CD8-positive, alpha-beta memory T cell (primary cell): ENCODE data around the gene PPP2R2B. TPM values are rescaled to one million over a fixed set of nuclear protein-coding genes. Genes with fewer than 3 reads are reported as not detected.
A peak's percentile ranks its signal among the peaks of the same experiment; 100 is the strongest.

Experiments used
- CTCF ChIA-PET: fragments of 350-600 bp; sonication (Branson Sonifier 250); formaldehyde crosslinking; loops from one replicate; lab custom pipeline; 2021; ENCODE audit warnings: antibody characterized with exemption; lab: Charles Lee
- POLR2A ChIA-PET: fragments of 350-600 bp; sonication (Branson Sonifier 250); formaldehyde crosslinking; loops from one replicate; lab custom pipeline; 2021; ENCODE audit warnings: antibody characterized with exemption; lab: Charles Lee
- DNase-seq, 5 donors: peaks; one replicate each; pipeline versions ENCODE4 v3.0.0 to v3.0.0-alpha.2; 2020 to 2022; ENCODE audit warnings: mixed read lengths in 1 of 5
- H3K27ac ChIP-seq: one replicate; pipeline ENCODE4 v1.7.0; 2013; ENCODE audit warnings: low read depth, mild to moderate bottlenecking, low read length, moderate library complexity
- H3K27me3 ChIP-seq: 2 replicates; pipeline ENCODE4 v1.7.0; 2013; ENCODE audit warnings: low read length, mild to moderate bottlenecking; ENCODE audit not compliant: insufficient read depth, poor library complexity, severe bottlenecking
- H3K36me3 ChIP-seq: 2 replicates; pipeline ENCODE4 v1.7.0; 2013; ENCODE audit warnings: mild to moderate bottlenecking, low read length, moderate library complexity; ENCODE audit not compliant: insufficient read depth
- H3K4me1 ChIP-seq: 2 replicates; pipeline ENCODE4 v1.7.0; 2013; ENCODE audit warnings: mild to moderate bottlenecking, low read length, moderate library complexity; ENCODE audit not compliant: insufficient read depth
- H3K4me3 ChIP-seq: 2 replicates; pipeline ENCODE4 v1.7.0; 2013; ENCODE audit warnings: mild to moderate bottlenecking, low read length
- H3K9me3 ChIP-seq: 2 replicates; pipeline ENCODE4 v1.7.0; 2013; ENCODE audit warnings: mild to moderate bottlenecking, low read length
- H3K27ac Mint-ChIP-seq, 8 donors: one replicate each; pipeline ENCODE4 v1.8.0; 2020 to 2021; ENCODE audit warnings: mixed read lengths in 8 of 8, mild to moderate bottlenecking in 6 of 8, inconsistent platforms in 3 of 8, moderate library complexity in 3 of 8
- H3K27me3 Mint-ChIP-seq, 2 donors: one replicate each; pipeline ENCODE4 v1.8.0; 2020 to 2021; ENCODE audit warnings: mixed read lengths in 2 of 2, mild to moderate bottlenecking in 1 of 2, moderate library complexity in 1 of 2
- H3K36me3 Mint-ChIP-seq, 3 donors: one replicate each; pipeline ENCODE4 v1.8.0; 2020 to 2021; ENCODE audit warnings: mixed read lengths in 3 of 3, inconsistent platforms in 1 of 3, mild to moderate bottlenecking in 1 of 3
- H3K4me1 Mint-ChIP-seq, 3 donors: one replicate each; pipeline ENCODE4 v1.8.0; 2020 to 2021; ENCODE audit warnings: mixed read lengths in 3 of 3, inconsistent platforms in 1 of 3, mild to moderate bottlenecking in 1 of 3
- H3K4me3 Mint-ChIP-seq, 7 donors: one replicate each; pipeline ENCODE4 v1.8.0; 2020 to 2021; ENCODE audit warnings: mixed read lengths in 7 of 7, mild to moderate bottlenecking in 6 of 7, moderate library complexity in 4 of 7, inconsistent platforms in 2 of 7
- H3K9me3 Mint-ChIP-seq, 5 donors: one replicate each; pipeline ENCODE4 v1.8.0; 2020 to 2022; ENCODE audit warnings: mixed read lengths in 5 of 5, mild to moderate bottlenecking in 3 of 5, moderate library complexity in 2 of 5, inconsistent platforms in 1 of 5
- polyA plus RNA-seq: library from polyadenylated mRNA; unstranded; fragments of 300-500 nt; fragmentation: Illumina TruSeq; gene quantifications from one replicate; pipeline ENCODE4 v1.2.3, GENCODE V29; 2021
- total RNA-seq, 2 experiments: library from RNA; stranded (reverse); gene quantifications; one replicate each; pipeline ENCODE4 v1.2.3, GENCODE V29; 2021

The PPP2R2B gene
- total and polyA plus RNA-seq, 3 experiments from 2014 or later: 2.3 to 29.7 (median 4.2) TPM

DNA sequence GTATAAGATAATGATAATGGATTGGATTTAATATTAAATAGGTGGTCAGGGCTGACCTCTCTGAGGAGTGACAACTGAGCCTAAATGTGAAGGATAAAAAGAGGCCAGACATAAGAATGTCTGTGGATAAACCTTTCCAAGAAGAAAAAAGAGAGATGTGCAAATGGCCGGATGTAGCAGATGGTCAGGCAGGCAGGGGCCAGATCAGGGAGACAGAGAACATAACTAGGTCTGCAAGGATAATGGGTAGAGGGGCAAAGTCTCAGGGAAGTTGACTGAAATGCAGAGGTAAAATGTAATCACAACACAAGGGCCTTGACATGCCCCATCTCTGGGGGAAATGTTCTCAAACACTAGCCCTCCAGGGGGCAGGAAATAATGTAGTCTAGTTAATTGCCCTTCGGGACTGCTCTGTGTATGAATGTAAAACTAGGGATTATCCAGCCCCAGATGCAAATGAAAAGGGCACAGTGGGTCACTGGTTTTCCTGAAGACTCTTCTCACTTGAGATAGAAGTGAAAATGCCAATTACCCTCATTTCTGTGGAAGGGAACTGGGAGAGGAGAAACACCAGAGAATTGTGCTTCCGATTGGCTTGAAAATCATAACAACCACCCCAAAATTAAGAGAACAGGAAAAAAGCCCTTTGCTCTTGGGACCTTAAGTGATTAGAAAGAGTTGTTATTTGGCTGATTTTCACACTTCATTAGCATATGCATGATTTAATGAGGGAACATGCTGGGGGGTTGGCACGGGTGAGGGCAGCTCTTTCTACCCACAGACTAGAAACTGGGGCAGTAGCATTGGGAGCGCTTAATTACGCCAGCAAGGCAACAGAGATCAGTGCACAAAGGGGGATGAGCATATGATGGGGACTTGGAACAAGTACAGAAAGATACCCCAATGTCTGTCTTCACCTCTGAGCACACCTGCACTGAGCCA is 88.6 kb downstream of the PPP2R2B start:
- H3K27ac Mint-ChIP-seq: peak overlapping the region in 2 of 8 donors; percentile 17 to 39
- no peaks in the 10 kb centered on the region for H3K36me3 ChIP-seq
- no peaks in the 10 kb centered on the region for H3K27me3 ChIP-seq
- H3K9me3 ChIP-seq: no peaks in the 10 kb centered on the region
- H3K4me3 ChIP-seq: no peak overlapping the region
- POLR2A ChIA-PET: no interaction called here
- CTCF ChIA-PET: no interaction called here
- no peak for DNase-seq
- peaks cover 40 to 55% (median 46%) of the 10 kb centered on the region in 3 donors for H3K4me1 Mint-ChIP-seq
- H3K9me3 Mint-ChIP-seq: no peaks in the 10 kb centered on the region
- H3K4me1 ChIP-seq: peaks cover 12% of the 10 kb centered on the region
- no peaks in the 10 kb centered on the region for H3K27me3 Mint-ChIP-seq
- no peak overlapping the region for H3K4me3 Mint-ChIP-seq
- no peak overlapping the region for H3K27ac ChIP-seq
- H3K36me3 Mint-ChIP-seq: peaks cover 0 to 12% (median 9%) of the 10 kb centered on the region in 3 donors

DNA sequence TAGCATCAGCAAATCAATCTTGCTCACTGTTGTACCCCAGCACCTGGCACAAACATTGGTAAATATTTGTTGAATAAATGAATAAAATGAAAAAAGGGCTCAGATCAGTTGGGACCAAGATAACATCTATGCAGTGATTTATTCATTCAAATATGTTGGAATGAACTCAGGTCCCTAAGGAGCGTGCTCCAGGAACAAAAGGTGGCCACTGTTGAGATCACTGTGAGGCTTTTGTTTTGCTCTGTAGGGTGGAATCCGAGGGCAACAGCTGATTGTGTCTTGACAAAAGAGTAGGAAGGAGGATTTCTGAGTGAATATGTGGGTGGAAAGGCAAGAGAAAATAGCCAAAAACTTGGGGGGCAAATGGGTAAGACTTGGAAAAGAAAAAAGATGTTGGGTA is 89.7 kb downstream of the PPP2R2B start:
- Mint-ChIP-seq H3K27ac (peak overlapping the region in 2 of 8 donors; percentile 0 to 17), H3K4me3 (no peak overlapping the region), H3K4me1 (peaks cover 34 to 52% (median 41%) of the 10 kb centered on the region in 3 donors), H3K27me3 (no peaks in the 10 kb centered on the region), H3K36me3 (peaks cover 0 to 12% (median 9%) of the 10 kb centered on the region in 3 donors), H3K9me3 (no peaks in the 10 kb centered on the region)
- Histone ChIP-seq H3K27ac (no peak overlapping the region), H3K36me3 (no peaks in the 10 kb centered on the region), H3K4me3 (no peak overlapping the region), H3K27me3 (no peaks in the 10 kb centered on the region), H3K4me1 (peaks cover 4% of the 10 kb centered on the region), H3K9me3 (no peaks in the 10 kb centered on the region)
- POLR2A ChIA-PET: interaction anchor here (0.5 kb wide), 1 partner anchor 48 kb away, joined by 3 read pairs; no protein-coding TSS in a partner anchor
- CTCF ChIA-PET: no interaction called here
- no peak for DNase-seq

DNA sequence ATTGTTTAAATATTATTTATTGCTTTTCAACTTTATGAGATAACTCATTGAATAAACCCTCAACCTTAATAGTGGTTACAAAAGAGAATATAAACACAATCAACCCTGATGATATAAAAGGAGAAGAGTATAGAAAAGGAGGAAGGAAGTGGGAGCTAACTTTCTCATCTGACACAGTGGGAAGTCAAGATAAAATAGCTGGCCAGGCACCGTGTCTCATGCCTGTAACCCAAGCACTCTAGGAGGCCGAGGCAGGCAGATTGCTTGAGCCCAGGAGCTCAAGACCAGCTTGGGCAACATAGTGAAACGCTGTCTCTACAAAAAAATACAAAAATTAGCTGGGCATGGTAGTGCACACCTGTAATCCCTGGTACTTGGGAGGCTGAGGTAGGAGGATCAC is 93.5 kb downstream of the PPP2R2B start:
- Histone ChIP-seq H3K4me3 (no peak overlapping the region), H3K27ac (no peak overlapping the region), H3K36me3 (no peaks in the 10 kb centered on the region), H3K9me3 (no peaks in the 10 kb centered on the region), H3K4me1 (no peaks in the 10 kb centered on the region), H3K27me3 (no peaks in the 10 kb centered on the region)
- peaks cover 28 to 47% (median 30%) of the 10 kb centered on the region in 3 donors for H3K4me1 Mint-ChIP-seq
- ChIA-PET POLR2A (no interaction called here), CTCF (interaction anchor here (0.8 to 1.3 kb wide), 2 partner anchors 9 to 12 kb away, joined by 3 to 4 read pairs; no protein-coding TSS in a partner anchor)
- H3K27ac Mint-ChIP-seq: peak overlapping the region in 1 of 8 donors; percentile 62
- no peaks in the 10 kb centered on the region for H3K27me3 Mint-ChIP-seq
- no peak overlapping the region for H3K4me3 Mint-ChIP-seq
- H3K36me3 Mint-ChIP-seq: peaks cover 0 to 18% (median 4%) of the 10 kb centered on the region in 3 donors
- DNase-seq: no peak
- peaks cover 0 to 6% (median 0%) of the 10 kb centered on the region in 5 donors for H3K9me3 Mint-ChIP-seq

DNA sequence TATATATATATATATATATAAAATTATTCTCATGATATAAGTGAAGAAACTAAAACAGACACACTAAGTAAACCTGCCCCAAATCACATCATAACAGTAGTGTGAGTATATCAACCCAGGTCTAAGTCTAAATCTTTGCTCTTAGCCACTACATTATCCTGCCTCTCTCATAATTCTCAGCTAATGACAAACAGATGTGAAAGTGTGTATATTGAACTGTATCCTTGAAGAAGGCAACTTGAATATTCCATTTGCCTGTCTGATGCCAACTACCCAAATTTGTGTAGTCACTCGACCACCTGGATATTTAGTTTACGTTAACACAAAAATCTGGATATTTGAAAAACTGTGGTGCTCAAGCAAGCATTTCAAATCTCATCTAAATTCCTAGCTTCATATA is 97.4 kb downstream of the PPP2R2B start:
- Histone ChIP-seq H3K4me3 (no peak overlapping the region), H3K27me3 (no peaks in the 10 kb centered on the region), H3K27ac (no peak overlapping the region), H3K9me3 (no peaks in the 10 kb centered on the region), H3K36me3 (no peaks in the 10 kb centered on the region), H3K4me1 (no peaks in the 10 kb centered on the region)
- H3K36me3 Mint-ChIP-seq: peaks cover 0 to 13% (median 2%) of the 10 kb centered on the region in 3 donors
- no peak for DNase-seq
- no peak overlapping the region for H3K4me3 Mint-ChIP-seq
- peaks cover 19 to 48% (median 20%) of the 10 kb centered on the region in 3 donors for H3K4me1 Mint-ChIP-seq
- peaks cover 0 to 6% (median 0%) of the 10 kb centered on the region in 5 donors for H3K9me3 Mint-ChIP-seq
- ChIA-PET CTCF (no interaction called here), POLR2A (no interaction called here)
- no peaks in the 10 kb centered on the region for H3K27me3 Mint-ChIP-seq
- no peak overlapping the region for H3K27ac Mint-ChIP-seq

DNA sequence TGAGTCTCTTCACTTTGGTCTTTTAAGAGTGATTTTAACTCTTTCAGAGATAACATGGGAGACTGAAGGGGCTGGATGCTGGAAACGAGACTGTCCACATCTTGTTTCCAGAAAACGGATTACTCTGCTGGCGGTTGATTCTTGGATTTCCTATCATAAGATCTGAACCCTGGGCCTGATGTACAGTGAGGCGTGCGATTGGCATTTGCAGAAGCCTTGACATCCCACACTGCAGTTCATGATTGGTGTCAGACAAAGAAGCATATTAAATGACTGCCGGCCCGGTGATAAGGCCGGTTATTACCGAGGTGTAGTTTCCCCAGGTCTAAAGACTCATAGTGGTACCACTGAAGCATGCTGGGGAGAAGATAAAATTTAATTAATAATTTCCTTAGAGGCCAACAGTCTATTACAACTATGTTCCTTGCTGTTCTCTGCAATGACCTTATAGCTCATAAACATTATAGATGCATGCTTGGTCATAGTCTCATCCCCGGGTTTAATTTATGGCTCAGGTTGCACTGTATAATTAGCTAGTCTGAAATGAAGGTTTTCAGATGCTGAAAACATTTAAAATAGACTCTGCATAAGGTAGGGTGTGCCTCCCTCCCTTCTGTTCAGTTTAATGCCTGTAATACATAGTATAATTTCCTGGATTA is 99.2 kb downstream of the PPP2R2B start:
- no peaks in the 10 kb centered on the region for H3K27me3 Mint-ChIP-seq
- Histone ChIP-seq H3K4me3 (no peak overlapping the region), H3K36me3 (no peaks in the 10 kb centered on the region), H3K4me1 (no peaks in the 10 kb centered on the region), H3K9me3 (no peaks in the 10 kb centered on the region), H3K27ac (no peak overlapping the region), H3K27me3 (no peaks in the 10 kb centered on the region)
- no peak overlapping the region for H3K4me3 Mint-ChIP-seq
- H3K4me1 Mint-ChIP-seq: peaks cover 9 to 31% (median 10%) of the 10 kb centered on the region in 3 donors
- H3K27ac Mint-ChIP-seq: peak overlapping the region in 1 of 8 donors; percentile 44
- POLR2A ChIA-PET: no interaction called here
- H3K9me3 Mint-ChIP-seq: peaks cover 0 to 13% (median 0%) of the 10 kb centered on the region in 5 donors
- CTCF ChIA-PET: no interaction called here
- DNase-seq: no peak
- H3K36me3 Mint-ChIP-seq: peaks cover 0 to 22% (median 6%) of the 10 kb centered on the region in 3 donors

DNA sequence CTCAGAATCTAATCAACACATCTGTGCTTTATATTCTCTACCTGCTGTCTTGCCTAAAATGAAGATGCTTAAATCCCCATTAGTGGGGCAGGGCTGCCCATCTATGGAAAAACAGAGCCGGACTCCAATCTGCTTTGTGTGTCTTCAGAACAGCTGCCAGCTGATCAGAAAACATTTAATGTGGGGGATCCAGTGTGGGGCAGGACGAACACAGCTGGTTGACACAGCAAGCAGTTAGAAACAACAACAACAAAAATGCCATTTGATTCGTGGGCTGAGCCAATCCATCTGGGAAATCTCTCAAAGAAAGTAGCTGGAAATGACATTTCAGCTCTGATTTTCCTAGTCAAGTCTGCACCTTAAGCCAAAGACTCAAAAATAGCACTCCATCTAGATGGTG is 99.8 kb downstream of the PPP2R2B start:
- Histone ChIP-seq H3K27ac (no peak overlapping the region), H3K36me3 (no peaks in the 10 kb centered on the region), H3K9me3 (no peaks in the 10 kb centered on the region), H3K27me3 (no peaks in the 10 kb centered on the region), H3K4me3 (no peak overlapping the region), H3K4me1 (no peaks in the 10 kb centered on the region)
- Mint-ChIP-seq H3K9me3 (peaks cover 0 to 13% (median 0%) of the 10 kb centered on the region in 5 donors), H3K4me3 (no peak overlapping the region), H3K27me3 (no peaks in the 10 kb centered on the region), H3K36me3 (peaks cover 0 to 27% (median 6%) of the 10 kb centered on the region in 3 donors), H3K27ac (no peak overlapping the region), H3K4me1 (peaks cover 9 to 29% (median 9%) of the 10 kb centered on the region in 3 donors)
- POLR2A ChIA-PET: no interaction called here
- DNase-seq: no peak
- CTCF ChIA-PET: no interaction called here

DNA sequence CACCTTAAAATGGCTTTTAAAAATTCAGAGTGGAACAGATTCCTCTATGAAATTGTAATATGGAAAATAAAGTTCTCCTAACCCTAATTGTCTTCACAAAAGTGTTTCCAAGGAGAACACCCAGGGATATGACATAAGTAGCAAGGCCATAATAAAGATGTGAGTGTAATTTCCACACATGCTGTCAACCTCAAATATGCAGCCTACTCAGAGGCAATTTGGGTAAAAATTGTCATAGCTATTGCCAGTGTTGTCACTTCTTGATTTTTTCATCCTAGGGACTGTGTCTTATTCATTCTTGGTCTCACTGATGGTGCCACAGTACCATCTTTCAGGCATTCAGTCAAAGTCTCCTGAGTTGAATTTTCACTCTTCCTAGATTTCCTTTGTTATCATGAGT is 100.3 kb downstream of the PPP2R2B start:
- Mint-ChIP-seq H3K4me1 (peaks cover 7 to 27% (median 9%) of the 10 kb centered on the region in 3 donors), H3K36me3 (peaks cover 0 to 29% (median 6%) of the 10 kb centered on the region in 3 donors), H3K27me3 (no peaks in the 10 kb centered on the region), H3K9me3 (peaks cover 0 to 13% (median 0%) of the 10 kb centered on the region in 5 donors), H3K4me3 (no peak overlapping the region), H3K27ac (peak overlapping the region in 1 of 8 donors; percentile 16)
- POLR2A ChIA-PET: interaction anchor here (0.7 kb wide), 1 partner anchor 110 kb away, joined by 3 read pairs; no protein-coding TSS in a partner anchor
- H3K9me3 ChIP-seq: no peaks in the 10 kb centered on the region
- no peak overlapping the region for H3K4me3 ChIP-seq
- H3K27me3 ChIP-seq: no peaks in the 10 kb centered on the region
- no peaks in the 10 kb centered on the region for H3K36me3 ChIP-seq
- no peak overlapping the region for H3K27ac ChIP-seq
- H3K4me1 ChIP-seq: no peaks in the 10 kb centered on the region
- CTCF ChIA-PET: no interaction called here
- no peak for DNase-seq
